GM06990 (cell line): ENCODE data around the gene NFIA.

ENCODE experiments used
- DNase-seq: peaks from one replicate; pipeline ENCODE4 v3.0.0-alpha.2; 2011; ENCODE audit not compliant: insufficient read length; ENCODE audit errors: extremely low read depth
- H3K27me3 ChIP-seq: replicated peaks from 2 replicates; pipeline ENCODE4 v1.6.0; 2011; ENCODE audit warnings: low read length; ENCODE audit not compliant: control insufficient read depth, insufficient read depth
- H3K36me3 ChIP-seq: 2 replicates; pipeline ENCODE4 v1.5.1; 2011; ENCODE audit warnings: low read length; ENCODE audit not compliant: control insufficient read depth, insufficient read depth
- H3K4me3 ChIP-seq: replicated peaks from 2 replicates; pipeline ENCODE4 v1.5.1; 2011; ENCODE audit warnings: low read depth, mild to moderate bottlenecking, control low read depth, low read length
- CTCF ChIP-seq: IDR thresholded peaks from 2 replicates; pipeline ENCODE4 v1.5.1; 2011; ENCODE audit warnings: low read length, control low read depth, mild to moderate bottlenecking, inconsistent platforms; ENCODE audit not compliant: insufficient read depth, poor library complexity, severe bottlenecking

The NFIA gene

GRCh38 chr1:61380561-61380960, 298.2 kb downstream of the NFIA start:
- DNase-seq, result no peak
- no peak overlapping the region for H3K4me3 ChIP-seq
- H3K27me3 ChIP-seq, result no peaks in the 10 kb centered on the region
- TF ChIP-seq CTCF, result no peak
- H3K36me3 ChIP-seq, result no peaks in the 10 kb centered on the region

- Histone ChIP-seq H3K27me3 (no peaks in the 10 kb centered on the region), H3K4me3 (no peak overlapping the region), H3K36me3 (no peaks in the 10 kb centered on the region)
- DNase-seq, result no peak
- TF ChIP-seq CTCF, result no peak
Measured at GRCh38 chr1:61386323-61386722, 304.0 kb downstream of the NFIA start.

- no peak for DNase-seq
- Histone ChIP-seq H3K27me3 (no peaks in the 10 kb centered on the region), H3K4me3 (no peak overlapping the region), H3K36me3 (no peaks in the 10 kb centered on the region)
- TF ChIP-seq CTCF, result no peak
Measured at GRCh38 chr1:61386770-61387169, 304.4 kb downstream of the NFIA start.

- DNase-seq, result peak; percentile 9
- Histone ChIP-seq H3K4me3 (no peak overlapping the region), H3K36me3 (no peaks in the 10 kb centered on the region)
Measured at GRCh38 chr1:61387829-61388228, 305.5 kb downstream of the NFIA start.

GRCh38 chr1:61388566-61388965, 306.2 kb downstream of the NFIA start:
- H3K36me3 ChIP-seq, result no peaks in the 10 kb centered on the region
- no peak for TF ChIP-seq CTCF
- H3K4me3 ChIP-seq, result no peak overlapping the region
- H3K27me3 ChIP-seq, result no peaks in the 10 kb centered on the region
- no peak for DNase-seq

More at GRCh38 chr1:61387829-61388228, 305.5 kb downstream of the NFIA start:
- no peaks in the 10 kb centered on the region for H3K27me3 ChIP-seq
- TF ChIP-seq CTCF, result no peak
